Measurements from ENCODE around the gene COLEC11.
"Not testable (repeated sequence)": the region's sequence is repeated elsewhere in the genome, so short reads cannot be mapped to it uniquely, and the experiment has no call there.

The COLEC11 gene

DNA sequence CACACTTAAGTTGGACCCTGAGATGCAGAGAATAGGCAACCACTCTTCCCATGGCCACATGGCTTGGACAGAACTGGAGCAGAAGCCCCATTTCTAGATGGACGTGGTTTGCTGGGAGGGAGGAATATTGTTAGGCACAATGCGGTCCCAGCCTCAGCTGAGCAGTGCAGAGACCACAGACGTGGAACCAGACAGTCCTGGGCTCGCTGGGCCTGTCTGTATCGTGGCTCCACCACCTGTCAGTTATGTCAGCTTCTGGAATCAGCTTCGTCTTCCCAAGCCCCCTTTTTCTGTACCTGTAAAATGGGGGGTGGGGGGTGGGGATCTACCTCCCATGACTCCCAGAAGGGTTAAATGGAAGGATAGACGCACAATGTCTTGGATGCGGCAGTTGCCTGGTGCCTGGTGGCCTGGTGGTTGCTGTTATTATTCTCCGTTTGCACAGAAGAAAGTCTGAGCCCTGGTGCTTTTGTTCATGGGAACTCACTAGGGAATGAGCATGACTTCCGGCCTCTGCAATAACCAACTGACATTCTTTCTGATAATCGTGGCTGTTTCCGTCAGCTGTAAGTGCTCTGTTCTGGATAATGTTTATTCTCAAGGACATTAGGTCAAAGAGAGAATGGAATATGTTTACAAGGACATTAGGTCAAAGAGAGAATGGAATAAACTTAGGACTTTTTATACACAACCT lies 31.4 kb downstream of the COLEC11 start:
- DNase-seq: no peak

DNA sequence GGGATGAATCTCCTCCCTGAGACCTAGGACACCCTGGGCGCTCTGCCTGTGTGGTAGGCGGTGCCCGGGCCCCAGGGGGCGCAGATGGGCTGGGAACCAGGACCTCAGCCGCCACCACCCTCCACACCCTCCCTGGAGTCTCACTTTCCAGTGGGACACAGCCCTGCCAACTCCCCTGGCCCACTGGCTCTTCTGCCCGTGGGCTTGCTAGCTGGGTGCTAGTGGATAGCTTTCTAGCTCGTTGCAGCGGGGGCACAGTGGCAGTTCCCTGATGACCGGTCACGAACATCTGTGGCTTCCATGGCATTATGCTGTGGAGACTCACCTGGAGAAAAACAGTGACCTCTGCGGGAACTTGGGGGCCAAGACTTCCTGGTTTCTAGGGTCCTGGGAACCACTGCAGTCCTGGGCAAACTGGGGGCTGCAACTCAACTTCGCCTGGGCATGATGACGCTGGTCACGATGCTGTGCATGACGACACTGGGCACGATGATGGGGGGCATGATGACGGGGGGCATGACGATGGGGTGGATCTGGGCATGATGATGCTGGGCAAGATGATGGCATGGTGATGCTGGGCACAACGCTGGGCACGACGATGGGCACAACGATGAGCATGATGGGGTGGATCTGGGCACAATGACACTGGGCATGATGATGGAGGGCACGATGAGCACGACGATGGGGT lies 32.0 kb downstream of the COLEC11 start:
- no peak for DNase-seq

GRCh38 chr2:3627500-3628100 lies 32.7 kb downstream of the COLEC11 start:
- DNase-seq: no peak

- no peak for DNase-seq
Observed at GRCh38 chr2:3628241-3628679, 33.3 kb downstream of the COLEC11 start.

DNA sequence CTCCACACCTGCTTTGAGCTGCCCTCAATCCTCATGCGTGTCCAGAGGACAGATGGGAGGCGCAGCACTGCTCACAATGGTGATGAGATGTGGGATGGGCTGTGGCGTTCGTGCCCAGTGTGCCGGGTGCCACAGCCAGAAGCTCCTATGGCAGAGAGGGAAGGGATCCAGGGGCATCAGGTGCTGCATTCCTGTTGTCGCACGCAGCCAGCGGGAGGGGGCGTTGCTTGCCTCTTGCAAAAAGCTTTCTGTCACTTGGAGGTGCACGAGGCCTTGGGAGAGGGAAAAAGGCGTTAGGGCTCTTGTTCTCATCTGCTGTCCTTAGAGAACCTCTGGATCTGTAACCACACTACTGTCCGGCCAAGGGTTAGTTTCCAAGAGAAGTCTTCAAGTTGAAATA lies 33.9 kb downstream of the COLEC11 start:
- no peak for DNase-seq

DNA sequence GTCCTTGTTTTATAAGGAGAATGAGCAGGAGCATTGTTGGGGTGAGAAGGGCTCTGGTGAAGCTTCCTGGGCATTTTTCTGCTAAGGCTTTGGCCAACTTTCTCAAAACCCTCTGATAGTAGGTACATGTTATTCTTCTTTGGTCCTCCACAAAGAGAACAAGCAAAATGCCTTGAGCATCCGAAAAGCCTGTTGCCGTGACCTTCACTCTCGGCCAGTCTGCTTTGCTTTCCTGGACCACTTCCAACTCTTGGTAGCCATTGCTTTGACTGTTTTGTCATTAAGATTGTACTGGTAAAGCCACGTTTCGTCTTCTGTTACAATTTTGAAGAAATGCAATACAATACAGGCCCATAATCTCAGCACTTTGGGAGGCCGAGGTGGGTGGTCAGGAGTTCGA lies 35.7 kb downstream of the COLEC11 start:
- no peak for DNase-seq

GRCh38 chr2:3631161-3631850 lies 36.4 kb downstream of the COLEC11 start:
- DNase-seq: no peak

GRCh38 chr2:3631851-3632659 lies 37.1 kb downstream of the COLEC11 start:
- no peak for DNase-seq

- DNase-seq: no peak
Observed at GRCh38 chr2:3633089-3633981, 38.4 kb downstream of the COLEC11 start.

DNA sequence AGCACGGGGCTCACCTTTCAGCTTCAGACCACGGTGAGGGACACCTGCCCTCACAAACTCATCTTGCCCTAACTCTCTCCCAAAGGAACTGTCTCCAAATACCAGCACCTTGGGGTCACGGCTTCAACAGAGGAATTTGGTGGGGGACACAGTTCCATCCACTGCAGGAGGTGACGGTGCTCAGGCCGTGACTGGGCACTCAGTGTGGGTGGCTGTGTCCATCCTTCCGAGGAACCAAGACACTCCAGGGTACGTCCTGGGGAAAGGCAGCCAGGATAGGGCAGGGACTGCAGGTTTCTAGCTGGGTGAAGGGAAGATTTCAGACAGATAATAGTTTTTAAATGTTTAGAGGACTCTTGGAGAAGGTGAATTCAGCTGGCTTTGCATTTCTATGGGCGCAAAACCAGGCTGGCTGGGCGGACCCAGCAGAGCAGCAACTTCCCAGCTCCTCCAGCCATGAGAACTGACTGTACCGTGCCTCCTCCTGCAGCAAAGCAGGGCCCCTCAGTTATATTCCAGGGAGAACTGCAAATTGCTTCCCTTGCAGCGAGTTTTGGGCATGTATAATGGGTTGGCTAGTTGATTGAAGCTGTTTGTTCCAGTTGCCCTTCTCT lies 39.2 kb downstream of the COLEC11 start:
- no peak for DNase-seq

- no peak for DNase-seq
Observed at GRCh38 chr2:3634596-3635121, 39.7 kb downstream of the COLEC11 start.

DNA sequence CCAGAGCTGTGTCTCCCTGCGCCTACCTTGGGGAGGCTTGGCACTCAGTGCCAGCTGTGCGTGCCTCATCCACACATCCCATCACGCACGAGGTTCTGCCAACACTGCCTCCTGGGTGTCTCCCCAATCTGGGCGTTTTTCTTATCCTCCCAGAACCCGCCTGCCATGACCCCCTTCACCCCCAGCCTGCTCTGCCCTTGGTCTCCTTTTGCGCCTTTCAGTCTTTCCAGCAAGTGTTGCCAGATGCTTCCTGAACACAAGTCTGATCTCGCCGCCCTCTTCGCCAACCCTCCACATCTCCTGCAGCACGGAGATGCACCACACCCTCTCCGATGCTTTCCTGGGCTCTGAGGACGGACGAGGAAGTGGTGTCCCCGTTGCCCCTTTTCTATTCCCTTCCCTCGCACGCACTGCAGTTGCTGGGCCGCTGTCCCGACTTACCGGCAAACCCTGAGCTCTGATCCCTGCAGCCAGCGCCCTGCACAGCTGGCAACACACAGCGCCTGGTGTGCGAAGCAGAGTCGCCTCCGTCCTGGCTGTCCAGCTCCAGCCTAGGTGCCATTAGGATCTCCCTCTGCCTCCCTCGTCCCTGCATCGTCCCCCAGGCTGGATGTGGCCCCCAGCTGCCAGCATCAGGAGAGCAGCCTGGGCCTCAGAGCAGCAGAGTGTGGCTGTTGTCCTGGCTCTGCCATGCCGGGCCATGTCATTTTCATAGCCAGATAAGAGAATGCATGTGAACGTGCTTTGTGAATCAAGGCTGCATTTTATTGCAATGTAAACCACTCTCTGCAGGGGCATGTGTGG lies 40.5 kb downstream of the COLEC11 start:
- no peak for DNase-seq

GRCh38 chr2:3635975-3636327 lies 41.0 kb downstream of the COLEC11 start:
- DNase-seq: not testable (repeated sequence)

DNA sequence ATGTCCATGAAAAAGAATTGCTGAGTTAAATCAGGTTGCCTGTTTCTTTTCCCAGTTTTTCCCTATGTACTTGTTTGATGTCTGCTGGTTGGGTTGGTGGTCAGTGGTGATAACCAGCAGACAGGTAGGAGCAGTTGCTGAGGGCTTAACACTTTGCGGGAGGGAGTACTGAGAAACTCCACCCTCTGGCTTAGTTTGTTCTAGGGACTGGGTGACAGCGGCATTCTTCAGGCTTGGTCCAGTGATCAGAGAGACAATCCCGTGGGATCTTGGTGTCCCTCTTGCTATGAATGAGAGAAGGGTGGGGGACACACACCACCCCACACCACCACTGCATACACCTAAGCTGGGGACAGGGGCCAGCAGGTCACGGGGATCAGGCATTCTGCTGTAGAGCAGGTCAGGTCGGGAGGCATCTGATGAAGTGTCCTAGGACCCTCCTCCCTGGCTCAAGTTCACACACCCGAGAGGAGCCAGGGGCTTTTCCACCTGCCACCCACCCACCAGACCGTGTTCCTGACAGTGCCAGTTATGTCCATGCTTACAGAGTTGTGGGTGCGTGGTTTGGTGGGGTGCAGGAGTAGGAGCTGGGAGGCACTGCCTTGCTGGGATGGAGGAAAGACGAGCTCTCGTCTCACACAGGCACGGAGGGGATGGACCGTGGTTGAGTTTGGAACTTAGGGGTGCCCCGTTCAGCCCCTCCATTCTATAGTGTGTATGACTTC lies 41.8 kb downstream of the COLEC11 start:
- no peak for DNase-seq

DNA sequence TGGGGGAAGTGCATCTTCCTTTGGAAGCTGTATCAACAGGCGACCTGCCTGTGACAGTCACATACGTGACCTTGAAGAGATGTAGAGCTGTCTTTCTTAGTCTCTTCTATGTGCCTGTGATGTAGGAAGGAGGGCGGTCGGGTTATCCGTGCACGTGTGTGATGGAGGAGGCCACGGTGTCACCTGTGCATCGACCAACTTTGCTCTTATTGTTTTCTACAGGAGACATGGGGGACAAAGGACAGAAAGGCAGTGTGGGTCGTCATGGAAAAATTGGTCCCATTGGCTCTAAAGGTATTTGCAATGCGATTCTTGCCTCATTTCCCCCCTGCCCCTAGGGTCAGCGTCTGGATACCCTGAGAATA lies 42.4 kb downstream of the COLEC11 start:
- DNase-seq: no peak

- DNase-seq: no peak
Observed at GRCh38 chr2:3637692-3638455, 43.0 kb downstream of the COLEC11 start.

DNA sequence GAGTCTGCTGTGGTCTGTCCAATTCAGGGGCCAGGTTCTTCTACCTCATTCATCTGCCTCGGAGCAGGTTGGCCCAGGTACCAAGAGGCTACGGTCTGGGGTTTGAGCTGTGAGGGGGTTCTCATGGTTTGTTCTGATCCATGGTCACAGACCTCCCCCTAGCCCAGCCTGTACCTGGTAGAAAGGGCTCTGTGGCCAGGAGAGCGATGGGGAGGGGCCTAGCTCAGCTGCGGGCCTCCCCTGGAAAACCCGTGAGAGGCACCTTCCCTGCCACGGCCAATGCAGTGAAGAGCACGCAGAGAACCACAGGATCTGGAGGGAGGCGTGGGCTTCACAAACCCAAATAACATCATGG lies 43.5 kb downstream of the COLEC11 start:
- DNase-seq: no peak

GRCh38 chr2:3639015-3639630 lies 44.2 kb downstream of the COLEC11 start:
- DNase-seq: no peak
